GM18508 (cell line): ENCODE data around the gene MAVS.
"Not testable (repeated sequence)": the region's sequence is repeated elsewhere in the genome, so short reads cannot be mapped to it uniquely, and the experiment has no call there.

ENCODE experiments used
- ATAC-seq: cut with Tn5 transposase; IDR thresholded peaks from one replicate; pipeline ENCODE4 v1.9.1; 2021; ENCODE audit warnings: moderate number of reproducible peaks; ENCODE audit not compliant: insufficient read depth, unreplicated experiment

Gene MAVS

DNA sequence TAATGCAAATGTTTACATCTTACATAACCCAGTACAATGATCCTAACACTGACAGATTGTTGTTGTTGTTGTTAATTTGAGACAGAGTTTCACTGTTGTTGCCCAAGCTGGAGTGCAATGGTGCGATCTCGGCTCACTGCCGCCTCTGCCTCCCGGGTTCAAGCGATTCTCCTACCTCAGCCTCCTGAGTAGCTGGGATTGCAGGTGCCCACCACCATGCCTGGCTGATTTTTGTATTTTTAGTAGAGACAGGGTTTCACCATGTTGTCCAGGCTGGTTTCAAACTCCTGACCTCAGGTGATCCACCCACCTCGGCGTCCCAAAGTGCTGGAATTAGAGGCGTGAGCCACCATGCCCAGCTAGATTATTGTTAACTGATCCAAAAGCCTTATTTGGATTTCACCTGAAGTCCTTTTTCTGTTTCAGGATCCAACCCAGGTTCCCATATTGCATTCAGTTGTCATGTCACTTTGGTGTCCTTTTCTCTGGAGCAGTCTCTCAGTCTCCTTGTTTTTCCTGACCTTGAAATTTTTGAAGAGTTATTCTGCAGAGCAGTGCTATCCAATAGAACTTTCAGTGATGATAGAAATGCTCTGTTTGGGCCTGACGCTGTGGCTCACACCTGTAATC, 2.5 kb upstream of the MAVS start:
- not testable (repeated sequence) for ATAC-seq

DNA sequence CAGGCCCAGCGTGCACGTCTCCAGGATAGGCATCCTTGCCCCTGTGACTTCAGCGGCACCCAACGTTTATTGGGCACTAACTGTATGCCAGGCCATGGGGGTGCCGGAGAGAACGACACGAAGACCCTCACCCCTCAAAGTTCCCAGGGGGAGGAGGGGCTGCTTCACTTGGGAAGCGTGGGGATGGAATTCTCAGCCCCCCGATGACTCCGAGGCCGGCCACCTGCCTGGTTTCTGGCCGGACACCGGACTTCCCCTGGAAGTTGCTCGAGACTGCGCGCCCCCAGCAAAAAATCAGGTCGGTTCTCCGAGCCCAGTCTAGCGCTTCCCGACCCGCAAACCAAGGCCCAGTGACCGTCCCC, 275 bp upstream of the MAVS start:
- no peak for ATAC-seq

DNA sequence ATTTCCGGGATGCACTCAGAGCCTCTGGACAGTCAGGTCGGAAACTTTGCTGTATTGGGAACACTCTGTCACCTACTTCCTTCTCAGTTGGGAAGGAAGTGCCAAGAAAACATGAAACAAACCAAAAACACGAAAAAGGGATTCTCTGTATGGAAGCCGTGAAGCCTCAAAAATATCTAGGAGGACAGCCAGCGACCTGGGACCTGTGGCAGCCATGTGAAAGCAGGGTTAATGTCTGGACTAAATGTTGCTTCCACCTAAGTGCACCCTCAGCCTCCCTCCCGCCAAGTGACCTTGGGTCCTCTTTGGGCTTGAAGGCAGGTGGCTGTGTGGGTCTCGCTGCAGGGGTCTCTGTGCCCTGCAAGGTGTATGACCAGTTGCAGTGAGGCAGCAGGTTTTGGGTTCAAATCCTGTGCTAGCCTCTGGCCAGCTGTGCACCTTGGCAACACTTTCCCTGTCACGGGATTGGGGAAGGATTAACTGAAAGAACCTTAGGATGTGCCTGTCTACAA, 851 bp downstream of the MAVS start:
- ATAC-seq = no peak

DNA sequence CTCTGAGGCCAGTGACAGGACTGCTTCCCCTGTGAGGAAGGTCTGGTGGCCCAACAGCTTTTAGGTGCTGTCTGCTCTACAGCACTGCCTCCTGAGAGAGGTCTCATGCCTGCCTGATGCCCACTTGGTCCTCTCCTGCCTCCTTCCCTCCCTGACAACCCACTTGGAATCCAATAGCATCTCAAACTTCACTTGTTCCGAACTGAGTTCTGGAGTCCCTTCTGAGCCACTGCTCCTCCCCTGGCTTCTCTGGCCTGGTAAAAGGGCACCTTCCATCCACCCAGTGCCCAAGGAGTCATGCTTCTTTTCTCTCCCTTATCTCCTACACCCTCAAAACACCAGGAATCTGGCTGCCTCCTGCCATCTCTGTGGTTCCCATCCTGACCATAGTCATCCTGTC, 1.9 kb downstream of the MAVS start:
- ATAC-seq = no peak

- no peak for ATAC-seq
Observed at GRCh38 chr20:3854462-3854871, 7.8 kb downstream of the MAVS start.

DNA sequence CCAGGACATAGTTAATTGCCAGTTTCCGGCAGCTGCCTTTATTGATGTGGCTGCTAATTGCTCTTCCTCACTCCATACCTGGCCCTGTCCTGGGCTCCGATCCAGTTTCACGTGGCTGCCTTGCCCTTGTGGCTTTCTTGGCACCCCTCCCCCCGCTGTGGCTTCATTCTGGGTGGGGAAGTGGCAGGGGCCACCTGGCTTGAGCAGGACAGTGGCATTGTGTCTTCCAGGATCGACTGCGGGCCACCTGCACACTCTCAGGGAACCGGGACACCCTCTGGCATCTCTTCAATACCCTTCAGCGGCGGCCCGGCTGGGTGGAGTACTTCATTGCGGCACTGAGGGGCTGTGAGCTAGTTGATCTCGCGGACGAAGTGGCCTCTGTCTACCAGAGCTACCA, 10.8 kb downstream of the MAVS start:
- no peak for ATAC-seq

DNA sequence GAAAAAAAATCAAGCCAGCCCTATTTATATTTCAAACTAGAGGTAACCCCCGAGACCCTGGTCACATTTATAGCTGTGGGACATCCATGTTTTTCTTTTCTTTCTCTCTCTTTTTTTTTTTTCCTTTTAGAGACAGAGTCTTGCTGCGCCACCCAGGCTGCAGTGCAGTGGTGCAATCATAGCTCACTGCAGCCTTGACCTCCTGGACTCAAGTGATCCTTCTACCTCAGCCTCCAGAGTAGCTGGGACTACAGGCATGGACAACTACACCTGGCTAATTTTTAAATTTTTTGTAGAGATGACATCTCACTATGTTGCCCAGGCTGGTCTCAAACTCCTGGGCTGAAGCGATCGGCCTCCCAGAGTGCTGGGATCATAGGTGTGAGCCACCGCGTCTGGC, 12.1 kb downstream of the MAVS start:
- ATAC-seq = no peak

- no peak for ATAC-seq
Observed at GRCh38 chr20:3861191-3861590, 14.6 kb downstream of the MAVS start.

- ATAC-seq = no peak
Observed at GRCh38 chr20:3862333-3862732, 15.7 kb downstream of the MAVS start.

DNA sequence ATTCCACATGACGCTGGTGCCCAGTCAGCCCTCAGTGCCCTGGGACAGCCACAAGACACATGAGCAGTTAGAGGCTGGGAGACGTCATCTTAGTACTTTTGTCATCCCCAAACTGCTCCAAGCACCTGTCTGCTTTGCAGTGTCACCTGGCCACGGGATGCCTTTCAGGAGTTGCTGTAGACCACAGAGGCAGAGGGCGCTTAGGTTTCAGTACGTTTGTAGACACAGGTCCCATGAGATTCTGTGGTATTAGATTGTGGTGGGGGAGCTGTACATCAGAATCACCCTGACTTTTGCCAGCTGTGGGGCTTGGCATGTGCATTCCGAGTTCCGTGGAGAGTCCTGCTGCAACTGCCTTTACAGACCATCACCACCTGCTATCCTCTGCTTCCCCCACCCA, 16.7 kb downstream of the MAVS start:
- no peak for ATAC-seq

- ATAC-seq = no peak
Observed at GRCh38 chr20:3864518-3864917, 17.9 kb downstream of the MAVS start.

- no peak for ATAC-seq
Observed at GRCh38 chr20:3865152-3865886, 18.7 kb downstream of the MAVS start.

DNA sequence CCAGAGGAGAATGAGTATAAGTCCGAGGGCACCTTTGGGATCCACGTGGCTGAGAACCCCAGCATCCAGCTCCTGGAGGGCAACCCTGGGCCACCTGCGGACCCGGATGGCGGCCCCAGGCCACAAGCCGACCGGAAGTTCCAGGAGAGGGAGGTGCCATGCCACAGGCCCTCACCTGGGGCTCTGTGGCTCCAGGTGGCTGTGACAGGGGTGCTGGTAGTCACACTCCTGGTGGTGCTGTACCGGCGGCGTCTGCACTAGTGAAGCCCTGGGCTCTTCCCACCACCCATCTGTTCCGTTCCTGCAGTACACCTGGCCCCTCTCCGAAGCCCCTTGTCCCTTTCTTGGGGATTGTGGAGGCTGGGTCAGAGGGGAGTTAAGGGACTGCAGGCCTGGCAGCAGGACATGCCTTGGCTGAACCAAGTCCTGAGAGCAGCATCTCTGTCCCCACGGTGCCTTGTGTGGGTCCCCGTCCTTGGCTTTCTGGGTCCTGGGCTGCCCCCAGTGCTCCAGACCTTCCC, 19.3 kb downstream of the MAVS start:
- no peak for ATAC-seq

GRCh38 chr20:3866464-3866863, 19.8 kb downstream of the MAVS start:
- ATAC-seq = no peak

DNA sequence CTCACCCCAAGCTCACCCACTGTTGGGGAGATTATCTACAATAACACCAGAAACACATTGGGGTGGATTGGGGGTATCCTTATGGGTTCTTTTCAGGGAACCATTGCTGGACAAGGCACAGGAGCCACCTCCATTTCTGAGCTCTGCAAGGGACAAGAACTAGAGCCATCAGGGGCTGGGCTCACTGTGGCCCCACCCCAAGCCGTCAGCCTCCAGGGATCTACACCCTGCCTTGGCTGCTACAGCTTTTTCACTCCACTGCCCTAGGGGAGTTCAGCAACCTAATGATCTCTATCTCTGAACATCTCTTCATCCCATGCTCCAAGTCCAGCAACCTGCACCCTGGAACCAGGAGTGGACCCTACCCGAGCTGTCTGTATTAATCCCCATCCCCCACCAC, 21.2 kb downstream of the MAVS start:
- no peak for ATAC-seq

GRCh38 chr20:3869839-3870634, 23.4 kb downstream of the MAVS start:
- no peak for ATAC-seq

- ATAC-seq = no peak
Observed at GRCh38 chr20:3871550-3872265, 25.1 kb downstream of the MAVS start.

- ATAC-seq = no peak
Observed at GRCh38 chr20:3873507-3873906, 26.9 kb downstream of the MAVS start.

- no peak for ATAC-seq
Observed at GRCh38 chr20:3874194-3874844, 27.7 kb downstream of the MAVS start.
